H9 (cell line): ENCODE data around the gene EDIL3. TPM values are rescaled to one million over a fixed set of nuclear protein-coding genes. Genes with fewer than 3 reads are reported as not detected.

ENCODE experiments used
- DNase-seq: peaks from one replicate; pipeline ENCODE4 v3.0.0-alpha.2; 2017
- H2AFZ ChIP-seq: one replicate; pipeline ENCODE4 v1.6.1; 2013; ENCODE audit warnings: mild to moderate bottlenecking, low read length, control low read depth, moderate library complexity
- H2AK5ac ChIP-seq: 2 replicates; pipeline ENCODE4 v1.6.1; 2013; ENCODE audit warnings: low read length, control low read depth, mixed read lengths; ENCODE audit not compliant: insufficient read length
- H2BK120ac ChIP-seq: one replicate; pipeline ENCODE4 v1.6.1; 2013; ENCODE audit warnings: low read depth, mild to moderate bottlenecking, low read length, control low read depth, inconsistent platforms; ENCODE audit not compliant: poor library complexity, severe bottlenecking
- H2BK12ac ChIP-seq: 2 replicates; pipeline ENCODE4 v1.6.1; 2013; ENCODE audit warnings: low read length, control low read depth, mixed read lengths, low read depth; ENCODE audit not compliant: insufficient read length
- H2BK15ac ChIP-seq: 2 replicates; pipeline ENCODE4 v1.6.1; 2013; ENCODE audit warnings: low read depth, low read length, control low read depth
- H2BK20ac ChIP-seq: one replicate; pipeline ENCODE4 v1.6.1; 2013; ENCODE audit warnings: low read depth, mild to moderate bottlenecking, low read length, control low read depth, inconsistent platforms; ENCODE audit not compliant: poor library complexity, severe bottlenecking
- H2BK5ac ChIP-seq: 2 replicates; pipeline ENCODE4 v1.6.1; 2013; ENCODE audit warnings: low read length, control low read depth, mixed read lengths; ENCODE audit not compliant: insufficient read length
- H3K14ac ChIP-seq: 2 replicates; pipeline ENCODE4 v1.6.1; 2013; ENCODE audit warnings: low read length, control low read depth; ENCODE audit not compliant: insufficient read depth
- H3K18ac ChIP-seq: 2 replicates; pipeline ENCODE4 v1.6.1; 2013; ENCODE audit warnings: low read depth, mild to moderate bottlenecking, mixed read lengths, low read length, control low read depth; ENCODE audit not compliant: insufficient read length
- H3K23ac ChIP-seq: 2 replicates; pipeline ENCODE4 v1.6.1; 2013; ENCODE audit warnings: low read length, control low read depth, mixed read lengths, low read depth; ENCODE audit not compliant: insufficient read length
- H3K23me2 ChIP-seq: 2 replicates; pipeline ENCODE4 v1.6.1; 2013; ENCODE audit warnings: low read depth, mild to moderate bottlenecking, mixed read lengths, low read length, control low read depth; ENCODE audit not compliant: insufficient read length, poor library complexity, severe bottlenecking
- H3K27ac ChIP-seq: 2 replicates; pipeline ENCODE4 v1.5.1; 2013; ENCODE audit warnings: low read length, control low read depth, mixed read lengths, low read depth; ENCODE audit not compliant: insufficient read length
- H3K27me3 ChIP-seq: 2 replicates; pipeline ENCODE4 v1.6.1; 2013; ENCODE audit warnings: low read length, control low read depth, inconsistent platforms; ENCODE audit not compliant: insufficient read depth
- H3K4ac ChIP-seq: 2 replicates; pipeline ENCODE4 v1.6.1; 2013; ENCODE audit warnings: low read depth, mild to moderate bottlenecking, control low read depth, inconsistent platforms, low read length, moderate library complexity
- H3K4me1 ChIP-seq: 2 replicates; pipeline ENCODE4 v1.6.1; 2013; ENCODE audit warnings: low read length, control low read depth, inconsistent platforms; ENCODE audit not compliant: insufficient read depth
- H3K4me2 ChIP-seq: 2 replicates; pipeline ENCODE4 v1.6.1; 2013; ENCODE audit warnings: low read length, control low read depth, mixed read lengths; ENCODE audit not compliant: insufficient read length, insufficient read depth
- H3K56ac ChIP-seq: 2 replicates; pipeline ENCODE4 v1.6.1; 2013; ENCODE audit warnings: low read depth, mild to moderate bottlenecking, mixed read lengths, low read length, control low read depth; ENCODE audit not compliant: insufficient read length
- H3K79me1 ChIP-seq: 2 replicates; pipeline ENCODE4 v1.6.1; 2013; ENCODE audit warnings: low read depth, mild to moderate bottlenecking, moderate library complexity, low read length, control low read depth, inconsistent platforms; ENCODE audit not compliant: insufficient read depth, poor library complexity, severe bottlenecking
- H3K79me2 ChIP-seq: 2 replicates; pipeline ENCODE4 v1.6.1; 2013; ENCODE audit warnings: low read length, control low read depth, inconsistent platforms; ENCODE audit not compliant: insufficient read depth
- H3K9ac ChIP-seq: 2 replicates; pipeline ENCODE4 v1.6.1; 2013; ENCODE audit warnings: low read length, control low read depth, mixed read lengths; ENCODE audit not compliant: insufficient read length; ENCODE audit errors: extremely low read depth
- H3K9me3 ChIP-seq: one replicate; pipeline ENCODE4 v1.6.1; 2013; ENCODE audit warnings: low read depth, low read length, inconsistent platforms; ENCODE audit not compliant: control insufficient read depth
- H3T11ph ChIP-seq: one replicate; pipeline ENCODE4 v1.6.1; 2013; ENCODE audit warnings: mild to moderate bottlenecking, low read length, control low read depth, inconsistent platforms
- H4K20me1 ChIP-seq: one replicate; pipeline ENCODE4 v1.6.1; 2013; ENCODE audit not compliant: control insufficient read depth, insufficient read length, insufficient read depth
- H4K5ac ChIP-seq: 2 replicates; pipeline ENCODE4 v1.6.1; 2013; ENCODE audit warnings: low read depth, mild to moderate bottlenecking, mixed read lengths, low read length, control low read depth; ENCODE audit not compliant: insufficient read length
- H4K8ac ChIP-seq: replicated peaks from 2 replicates; pipeline ENCODE4 v1.6.1; 2013; ENCODE audit warnings: low read length, control low read depth, mixed read lengths, low read depth; ENCODE audit not compliant: insufficient read length
- H4K91ac ChIP-seq: 2 replicates; pipeline ENCODE4 v1.6.1; 2013; ENCODE audit warnings: low read depth, mild to moderate bottlenecking, moderate library complexity, mixed read lengths, low read length, control low read depth; ENCODE audit not compliant: insufficient read length
- H3K27ac Mint-ChIP-seq, 3 experiments: 2 replicates in 2 of 3; 3 replicates in 1 of 3; pipeline ENCODE4 v1.8.0; 2020 to 2021; ENCODE audit warnings: mixed read lengths in 3 of 3, mild to moderate bottlenecking in 1 of 3, moderate library complexity in 1 of 3
- H3K27me3 Mint-ChIP-seq: 2 replicates; pipeline ENCODE4 v1.8.0; 2021; ENCODE audit warnings: low read depth, mild to moderate bottlenecking, moderate library complexity, mixed read lengths
- H3K36me3 Mint-ChIP-seq, 3 experiments: 2 replicates in 2 of 3; 3 replicates in 1 of 3; pipeline ENCODE4 v1.8.0; 2020 to 2021; ENCODE audit warnings: low read depth in 3 of 3, mixed read lengths in 3 of 3; ENCODE audit not compliant: insufficient read depth in 1 of 3
- H3K4me1 Mint-ChIP-seq, 2 experiments: 2 replicates each; pipeline ENCODE4 v1.8.0; 2020; ENCODE audit warnings: mixed read lengths in 2 of 2
- H3K4me3 Mint-ChIP-seq, 2 experiments: 2 replicates in 1 of 2; 3 replicates in 1 of 2; pipeline ENCODE4 v1.8.0; 2020 to 2021; ENCODE audit warnings: mild to moderate bottlenecking in 2 of 2, mixed read lengths in 2 of 2, moderate library complexity in 1 of 2
- H3K9me3 Mint-ChIP-seq, 2 experiments: 2 replicates in 1 of 2; 3 replicates in 1 of 2; pipeline ENCODE4 v1.8.0; 2020; ENCODE audit warnings: mild to moderate bottlenecking in 2 of 2, mixed read lengths in 2 of 2, moderate library complexity in 1 of 2
- WGBS: extraction: QIAGEN DNeasy Blood & Tissue Kit; methylation state at CpG from one replicate; pipeline ENCODE4 v1.1.7; 2013; ENCODE audit warnings: missing lambda C conversion rate, low lambda C conversion rate, mixed read lengths; ENCODE audit not compliant: insufficient read length; ENCODE audit errors: extremely low coverage; 5-methylcytosine and 5-hydroxymethylcytosine counted together
- total RNA-seq: library from RNA; stranded (reverse); gene quantifications from 2 replicates; pipeline ENCODE4 v1.2.1, GENCODE V29; 2021
- TF ChIP-seq, protein P1 (sequence below): fragments of 200-600 bp; sonication (generic); conservative IDR thresholded peaks from 3 replicates; pipeline ENCODE4 v1.8.0; 2021; ENCODE audit warnings: antibody characterized with exemption, mild to moderate bottlenecking

The EDIL3 gene
- total RNA-seq, 1 experiment from 2014 or later = 61.9 TPM

DNA sequence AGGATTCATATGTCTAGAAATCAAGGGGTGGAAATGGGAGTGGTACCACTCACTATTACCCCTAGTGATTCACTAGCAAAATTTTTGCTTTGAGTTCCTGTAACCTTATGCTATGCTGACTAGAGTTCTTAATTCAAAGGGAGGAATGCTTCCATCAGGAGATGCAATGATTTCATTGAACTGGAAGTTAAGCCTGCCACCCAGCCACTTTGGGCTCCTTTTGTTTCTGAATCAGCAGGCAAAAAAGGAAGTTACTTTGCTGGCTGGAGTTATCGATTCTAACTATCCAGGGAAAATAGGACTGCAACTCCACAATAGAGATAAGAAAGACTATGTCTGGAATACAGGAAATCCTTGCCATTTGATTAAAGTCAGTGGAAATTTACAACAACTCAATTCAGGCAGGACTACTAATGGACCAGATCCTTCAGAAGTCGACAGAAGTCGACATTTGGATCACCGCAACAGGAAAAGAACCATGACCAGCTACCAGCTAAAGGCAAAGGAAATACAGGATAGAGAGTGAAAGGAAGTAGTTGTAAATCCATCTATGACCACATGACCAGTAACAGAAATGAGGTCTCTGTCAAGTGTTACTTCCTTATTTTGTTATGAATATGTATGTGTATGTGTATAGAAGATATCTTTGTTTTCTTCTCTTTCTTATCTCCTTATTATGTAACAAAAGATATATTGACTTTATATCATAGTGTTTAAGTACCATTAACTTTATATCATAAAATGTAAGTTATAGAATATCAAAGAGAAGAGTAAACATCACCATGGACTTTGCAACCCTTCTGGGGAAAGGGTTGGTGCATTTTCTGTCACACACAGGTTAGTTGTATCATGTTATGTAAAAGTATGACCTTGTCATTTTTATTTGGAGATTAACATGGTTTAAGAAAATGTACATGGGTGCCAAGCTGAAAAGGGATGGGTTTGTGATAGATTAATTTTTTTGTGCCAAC is 465.3 kb downstream of the EDIL3 start:
- TF ChIP-seq, protein P1, sequence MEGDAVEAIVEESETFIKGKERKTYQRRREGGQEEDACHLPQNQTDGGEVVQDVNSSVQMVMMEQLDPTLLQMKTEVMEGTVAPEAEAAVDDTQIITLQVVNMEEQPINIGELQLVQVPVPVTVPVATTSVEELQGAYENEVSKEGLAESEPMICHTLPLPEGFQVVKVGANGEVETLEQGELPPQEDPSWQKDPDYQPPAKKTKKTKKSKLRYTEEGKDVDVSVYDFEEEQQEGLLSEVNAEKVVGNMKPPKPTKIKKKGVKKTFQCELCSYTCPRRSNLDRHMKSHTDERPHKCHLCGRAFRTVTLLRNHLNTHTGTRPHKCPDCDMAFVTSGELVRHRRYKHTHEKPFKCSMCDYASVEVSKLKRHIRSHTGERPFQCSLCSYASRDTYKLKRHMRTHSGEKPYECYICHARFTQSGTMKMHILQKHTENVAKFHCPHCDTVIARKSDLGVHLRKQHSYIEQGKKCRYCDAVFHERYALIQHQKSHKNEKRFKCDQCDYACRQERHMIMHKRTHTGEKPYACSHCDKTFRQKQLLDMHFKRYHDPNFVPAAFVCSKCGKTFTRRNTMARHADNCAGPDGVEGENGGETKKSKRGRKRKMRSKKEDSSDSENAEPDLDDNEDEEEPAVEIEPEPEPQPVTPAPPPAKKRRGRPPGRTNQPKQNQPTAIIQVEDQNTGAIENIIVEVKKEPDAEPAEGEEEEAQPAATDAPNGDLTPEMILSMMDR = no peak
- Histone ChIP-seq H3K23ac (no peak overlapping the region), H4K91ac (no peak overlapping the region), H2BK20ac (no peak overlapping the region), H3K4ac (no peak overlapping the region), H3K18ac (no peak overlapping the region), H3K27ac (no peak overlapping the region), H3K9ac (no peak overlapping the region), H3K23me2 (no peaks in the 10 kb centered on the region), H3K4me2 (no peak overlapping the region), H3K79me1 (no peaks in the 10 kb centered on the region), H3K9me3 (no peaks in the 10 kb centered on the region), H3K79me2 (no peaks in the 10 kb centered on the region), H3T11ph (no peak overlapping the region), H2BK12ac (no peak overlapping the region), H4K5ac (no peak overlapping the region), H2AFZ (no peak overlapping the region), H3K14ac (no peak overlapping the region), H2AK5ac (no peak overlapping the region), H4K8ac (no peak overlapping the region), H3K4me1 (no peaks in the 10 kb centered on the region; the same call in 1 of the 2 replicates), H2BK5ac (no peak overlapping the region), H3K56ac (no peak overlapping the region), H2BK15ac (no peak overlapping the region), H4K20me1 (no peaks in the 10 kb centered on the region), H3K27me3 (no peaks in the 10 kb centered on the region), H2BK120ac (no peak overlapping the region)
- no peaks in the 10 kb centered on the region for H3K36me3 Mint-ChIP-seq
- no CpG with 5 or more reads among the region's 4 CpGs for WGBS
- no peaks in the 10 kb centered on the region; a peak in 1 of 5 replicates for H3K9me3 Mint-ChIP-seq
- DNase-seq = no peak
- no peaks in the 10 kb centered on the region; the same call in 1 of the 2 replicates for H3K27me3 Mint-ChIP-seq
- peaks cover 8 to 10% of the 10 kb centered on the region in 2 experiments for H3K4me1 Mint-ChIP-seq
- H3K27ac Mint-ChIP-seq = no peak overlapping the region; a peak in 1 of 7 replicates
- H3K4me3 Mint-ChIP-seq = no peak overlapping the region
